ENCODE results near the gene TEX101. TPM values are rescaled to one million over a fixed set of nuclear protein-coding genes. Genes with fewer than 3 reads are reported as not detected.
A peak's percentile ranks its signal among the peaks of the same experiment; 100 is the strongest.

Gene TEX101
- polyA plus RNA-seq, 3 donors: 0.16 TPM; not detected in 2

DNA sequence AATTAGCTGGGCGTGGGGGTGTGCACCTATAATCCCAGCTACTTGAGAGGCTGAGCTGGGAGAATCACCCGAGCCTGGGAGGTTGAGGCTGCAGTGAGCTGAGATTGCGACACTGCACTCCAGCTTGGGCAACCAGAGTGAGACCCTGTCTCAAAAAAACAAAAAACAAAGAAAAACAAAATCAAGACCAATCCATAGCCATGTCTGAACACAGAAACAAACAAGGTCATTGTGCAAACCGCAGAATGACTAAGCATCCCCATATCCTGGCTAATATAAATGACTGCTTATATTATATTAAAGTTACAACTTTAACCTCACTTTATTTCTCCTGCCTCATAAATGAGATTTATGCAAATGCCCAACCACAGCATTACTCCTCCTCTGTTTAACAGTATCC lies 53.0 kb downstream of the TEX101 start:
- no peaks in the 10 kb centered on the region for H3K36me3 ChIP-seq (replicated peaks in 1 of 2; ENCODE audit: control insufficient read depth in 1 of 2, insufficient read depth in 2 of 2, low read length in 2 of 2)
- Mint-ChIP-seq H3K27ac (peak overlapping the region; percentile 16 to 89 (median 79)), H3K4me1 (peaks cover 49% of the 10 kb centered on the region), H3K36me3 (peaks cover 0 to 5% of the 10 kb centered on the region in 2 donors), H3K27me3 (ENCODE audit: low read depth in 3 of 3) (peaks cover 11 to 13% (median 12%) of the 10 kb centered on the region in 3 donors), H3K4me3 (peak overlapping the region in 1 of 2 donors; percentile 37), H3K9me3 (peaks cover 0 to 3% (median 0%) of the 10 kb centered on the region in 7 donors)
- H3K4me2 ChIP-seq (replicated peaks; ENCODE audit: extremely low read depth, low read length, poor library complexity, severe bottlenecking): peak overlapping the region; percentile 11
- no peaks in the 10 kb centered on the region for H3K79me2 ChIP-seq (ENCODE audit: insufficient read depth, low read length)
- peak overlapping the region; percentile 14 for H2AFZ ChIP-seq (ENCODE audit: insufficient read depth, low read depth, low read length, poor library complexity, severe bottlenecking)
- intact Hi-C loops (cut with micrococcal nuclease): no loop called here
- peak; percentile 54 to 75 (median 73) for DNase-seq
- H3K27me3 ChIP-seq (ENCODE audit: control insufficient read depth in 2 of 2, insufficient read depth in 2 of 2, low read length in 2 of 2): no peaks in the 10 kb centered on the region
- H3K27ac ChIP-seq (ENCODE audit: low read depth in 1 of 2, low read length in 2 of 2): peak overlapping the region; percentile 17 to 52
- H3K9me3 ChIP-seq (replicated peaks in 1 of 2; ENCODE audit: control insufficient read depth in 1 of 2, insufficient read depth in 1 of 2, low read length in 2 of 2): no peaks in the 10 kb centered on the region
- no peak overlapping the region for H3K9ac ChIP-seq (ENCODE audit: insufficient read depth, low read length, poor library complexity, severe bottlenecking)
- H4K20me1 ChIP-seq (ENCODE audit: insufficient read depth, low read length): no peaks in the 10 kb centered on the region
- TF ChIP-seq, protein P1, sequence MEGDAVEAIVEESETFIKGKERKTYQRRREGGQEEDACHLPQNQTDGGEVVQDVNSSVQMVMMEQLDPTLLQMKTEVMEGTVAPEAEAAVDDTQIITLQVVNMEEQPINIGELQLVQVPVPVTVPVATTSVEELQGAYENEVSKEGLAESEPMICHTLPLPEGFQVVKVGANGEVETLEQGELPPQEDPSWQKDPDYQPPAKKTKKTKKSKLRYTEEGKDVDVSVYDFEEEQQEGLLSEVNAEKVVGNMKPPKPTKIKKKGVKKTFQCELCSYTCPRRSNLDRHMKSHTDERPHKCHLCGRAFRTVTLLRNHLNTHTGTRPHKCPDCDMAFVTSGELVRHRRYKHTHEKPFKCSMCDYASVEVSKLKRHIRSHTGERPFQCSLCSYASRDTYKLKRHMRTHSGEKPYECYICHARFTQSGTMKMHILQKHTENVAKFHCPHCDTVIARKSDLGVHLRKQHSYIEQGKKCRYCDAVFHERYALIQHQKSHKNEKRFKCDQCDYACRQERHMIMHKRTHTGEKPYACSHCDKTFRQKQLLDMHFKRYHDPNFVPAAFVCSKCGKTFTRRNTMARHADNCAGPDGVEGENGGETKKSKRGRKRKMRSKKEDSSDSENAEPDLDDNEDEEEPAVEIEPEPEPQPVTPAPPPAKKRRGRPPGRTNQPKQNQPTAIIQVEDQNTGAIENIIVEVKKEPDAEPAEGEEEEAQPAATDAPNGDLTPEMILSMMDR (IDR thresholded peaks at IDR 0.05): no peak
- H3K4me1 ChIP-seq (ENCODE audit: control insufficient read depth in 1 of 2, insufficient read depth in 2 of 2, low read length in 2 of 2): peaks cover 52 to 56% of the 10 kb centered on the region in 2 donors
- WGBS (ENCODE audit: insufficient coverage): 60% methylated on average over 1 of the region's 4 CpGs
- peak overlapping the region in 1 of 3 experiments; percentile 21 for H3K4me3 ChIP-seq (replicated peaks in 1 of 3; ENCODE audit: low read depth in 2 of 3, low read length in 3 of 3)

Other genes starting within 250 kb of the TEX101 start
- not detected for gene PSG5, start 228.4 kb upstream of the TEX101 start, polyA plus RNA-seq
- not detected for gene PSG4, start 209.3 kb upstream of the TEX101 start, polyA plus RNA-seq
- not detected for gene PSG9, start 145.4 kb upstream of the TEX101 start, polyA plus RNA-seq
- gene CD177, start 61.2 kb upstream of the TEX101 start, polyA plus RNA-seq: not detected
- 10 to 100 TPM in 1 of 3 donors, under 1 TPM in 2; 0.24 to 22.9 (median 0.48) TPM for gene LYPD3, start 50.7 kb downstream of the TEX101 start, polyA plus RNA-seq
- gene PHLDB3, start 89.9 kb downstream of the TEX101 start, polyA plus RNA-seq: 1 to 10 TPM; 1.4 to 3.4 (median 1.7) TPM
- 100 to 1,000 TPM in 2 of 3 donors, 10 to 100 TPM in 1; 71.2 to 135 (median 111) TPM for gene ETHE1, start 112.3 kb downstream of the TEX101 start, polyA plus RNA-seq
- under 1 TPM; 0.25 to 0.79 (median 0.29) TPM for gene ZNF575, start 118.3 kb downstream of the TEX101 start, polyA plus RNA-seq
- 10 to 100 TPM; 13.1 to 23.0 (median 19.3) TPM for gene XRCC1, start 160.6 kb downstream of the TEX101 start, polyA plus RNA-seq
- 1 to 10 TPM in 1 of 3 donors, under 1 TPM in 2; 0.83 to 1.3 (median 0.93) TPM for gene PINLYP, start 160.9 kb downstream of the TEX101 start, polyA plus RNA-seq
- gene IRGQ, start 181.2 kb downstream of the TEX101 start, polyA plus RNA-seq: 10 to 100 TPM in 1 of 3 donors, 1 to 10 TPM in 2; 1.8 to 49.6 (median 2.9) TPM
- 1 to 10 TPM; 3.6 to 8.4 (median 7.2) TPM for gene ZNF576, start 181.7 kb downstream of the TEX101 start, polyA plus RNA-seq
- under 1 TPM in 1 of 3 donors, not detected in 2; 0.36 TPM for gene SRRM5, start 197.2 kb downstream of the TEX101 start, polyA plus RNA-seq
- gene ZNF428, start 204.7 kb downstream of the TEX101 start, polyA plus RNA-seq: 1 to 10 TPM; 3.8 to 5.6 (median 3.9) TPM
- gene CADM4, start 225.0 kb downstream of the TEX101 start, polyA plus RNA-seq: under 1 TPM; 0.10 to 0.91 (median 0.31) TPM

Measured in CD14-positive monocyte (primary cell).